ENCODE measurements around the gene CCR5AS.
"Not testable (repeated sequence)": the region's sequence is repeated elsewhere in the genome, so short reads cannot be mapped to it uniquely, and the experiment has no call there.

Gene CCR5AS

DNA sequence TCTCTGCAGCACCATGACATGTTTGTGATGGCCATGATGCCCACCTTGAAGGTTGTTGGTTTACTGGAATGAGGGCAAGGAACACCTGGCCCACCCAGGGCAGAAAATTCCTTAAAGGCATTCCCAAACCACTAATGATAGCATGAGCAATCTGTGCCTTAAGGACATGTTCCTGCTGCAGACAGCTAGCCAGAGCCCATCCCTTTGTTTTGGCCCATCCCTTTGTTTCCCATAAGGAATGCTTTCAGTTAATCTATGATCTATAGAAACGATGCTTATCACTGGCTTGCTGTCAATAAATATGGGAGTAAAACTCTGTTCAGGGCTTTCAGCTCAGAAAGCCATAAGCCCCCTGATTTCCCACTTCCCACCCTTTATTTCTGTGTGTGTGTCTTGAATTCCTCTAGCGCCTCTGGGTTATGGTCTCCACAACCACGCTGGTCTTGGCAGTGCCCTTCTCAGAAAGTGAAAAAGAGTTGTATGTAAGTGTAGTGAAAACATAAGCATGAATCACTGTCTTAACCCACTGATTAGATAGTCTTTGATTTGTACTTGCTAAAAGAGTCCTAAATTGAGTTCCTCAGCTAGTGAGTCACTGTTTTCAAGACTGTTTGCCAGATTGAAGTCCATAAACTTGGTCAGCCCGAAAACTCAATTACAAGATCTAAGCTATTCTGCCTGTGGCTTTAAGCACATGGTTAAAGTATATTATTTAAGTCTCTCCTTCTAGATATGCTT is 72.0 kb downstream of the CCR5AS start:
- Histone ChIP-seq H3K27ac (no peak overlapping the region), H3K36me3 (no peaks in the 10 kb centered on the region), H3K4me3 (no peak overlapping the region), H3K4me1 (replicated peaks) (no peaks in the 10 kb centered on the region), H3K27me3 (replicated peaks; ENCODE audit: insufficient read depth) (no peaks in the 10 kb centered on the region), H3K9me3 (no peaks in the 10 kb centered on the region)
- DNase-seq (ENCODE audit: low spot score), result no peak
- intact Hi-C loops (cut with DNase I), result no loop called here
- TF ChIP-seq, protein P1, sequence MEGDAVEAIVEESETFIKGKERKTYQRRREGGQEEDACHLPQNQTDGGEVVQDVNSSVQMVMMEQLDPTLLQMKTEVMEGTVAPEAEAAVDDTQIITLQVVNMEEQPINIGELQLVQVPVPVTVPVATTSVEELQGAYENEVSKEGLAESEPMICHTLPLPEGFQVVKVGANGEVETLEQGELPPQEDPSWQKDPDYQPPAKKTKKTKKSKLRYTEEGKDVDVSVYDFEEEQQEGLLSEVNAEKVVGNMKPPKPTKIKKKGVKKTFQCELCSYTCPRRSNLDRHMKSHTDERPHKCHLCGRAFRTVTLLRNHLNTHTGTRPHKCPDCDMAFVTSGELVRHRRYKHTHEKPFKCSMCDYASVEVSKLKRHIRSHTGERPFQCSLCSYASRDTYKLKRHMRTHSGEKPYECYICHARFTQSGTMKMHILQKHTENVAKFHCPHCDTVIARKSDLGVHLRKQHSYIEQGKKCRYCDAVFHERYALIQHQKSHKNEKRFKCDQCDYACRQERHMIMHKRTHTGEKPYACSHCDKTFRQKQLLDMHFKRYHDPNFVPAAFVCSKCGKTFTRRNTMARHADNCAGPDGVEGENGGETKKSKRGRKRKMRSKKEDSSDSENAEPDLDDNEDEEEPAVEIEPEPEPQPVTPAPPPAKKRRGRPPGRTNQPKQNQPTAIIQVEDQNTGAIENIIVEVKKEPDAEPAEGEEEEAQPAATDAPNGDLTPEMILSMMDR (IDR thresholded peaks at IDR 0.05), result no peak
- no peak for TF ChIP-seq POLR2AphosphoS5 (IDR thresholded peaks at IDR 0.05)
- TF ChIP-seq POLR2A (IDR thresholded peaks at IDR 0.05), result no peak
- 28% methylated on average over 4 of the region's 4 CpGs for WGBS

DNA sequence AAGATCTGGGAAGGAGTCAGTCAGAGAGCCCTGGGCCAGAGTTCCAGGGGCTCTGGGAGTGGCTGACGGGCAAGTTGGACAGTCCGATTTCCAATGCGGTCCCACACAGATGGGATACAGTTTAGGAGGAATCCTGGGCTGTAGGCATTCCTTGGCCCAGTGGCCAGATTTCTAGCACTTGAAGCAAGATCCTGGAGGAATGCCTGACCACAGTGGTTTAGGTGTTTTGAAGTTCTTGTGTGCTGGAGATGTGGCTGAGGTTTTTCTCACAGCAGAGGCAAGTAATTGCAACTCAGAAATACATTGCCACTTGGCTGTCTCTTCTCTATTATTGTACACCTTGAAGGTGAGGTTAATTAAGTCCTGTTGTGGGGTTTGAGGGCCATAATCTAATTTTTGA is 76.2 kb downstream of the CCR5AS start:
- H3K4me3 ChIP-seq; H3K9me3 ChIP-seq; intact Hi-C loops (cut with DNase I); H3K36me3 ChIP-seq; H3K27me3 ChIP-seq (replicated peaks; ENCODE audit: insufficient read depth); H3K4me1 ChIP-seq (replicated peaks); H3K27ac ChIP-seq; DNase-seq (ENCODE audit: low spot score): not testable (repeated sequence)
- WGBS, result 91% methylated on average over 3 of the region's 3 CpGs

DNA sequence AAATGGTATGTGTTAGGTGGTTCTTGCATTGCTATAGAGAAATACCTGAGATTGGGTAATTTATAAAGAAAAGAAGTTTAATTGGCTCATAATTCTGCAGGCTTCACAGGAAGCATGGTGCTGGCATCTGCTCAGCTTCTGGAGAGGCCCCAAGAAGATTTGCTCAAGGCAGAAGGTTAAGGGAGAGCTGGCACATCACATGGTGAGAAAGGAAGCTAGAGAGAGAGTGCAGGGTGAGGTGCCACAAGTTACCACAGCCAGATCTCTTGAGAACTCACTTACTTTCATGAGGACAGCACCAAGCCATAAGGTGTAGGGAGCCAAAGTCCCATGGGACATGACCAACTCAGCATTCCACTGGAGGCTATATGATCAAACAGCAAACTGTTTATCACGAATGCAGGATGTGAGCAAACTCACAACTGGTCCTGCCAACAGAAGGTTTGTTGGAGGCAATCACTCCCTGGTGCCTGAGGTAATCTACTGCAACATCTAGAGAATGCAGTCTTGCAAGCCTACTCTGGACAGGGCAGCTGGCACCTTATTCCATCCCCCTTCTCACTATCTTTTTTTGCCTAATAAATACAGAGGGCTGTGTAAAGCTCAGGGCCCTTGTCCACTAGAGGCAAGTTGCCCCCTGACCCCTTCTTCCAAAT is 81.1 kb downstream of the CCR5AS start:
- H3K36me3 ChIP-seq, result no peaks in the 10 kb centered on the region
- H3K9me3 ChIP-seq, result no peaks in the 10 kb centered on the region
- H3K27me3 ChIP-seq (replicated peaks; ENCODE audit: insufficient read depth), result no peaks in the 10 kb centered on the region
- WGBS, result 65% methylated on average over 1 of the region's 1 CpG
- no peak for DNase-seq (ENCODE audit: low spot score)
- TF ChIP-seq POLR2A (IDR thresholded peaks at IDR 0.05) (no peak), POLR2AphosphoS5 (IDR thresholded peaks at IDR 0.05) (no peak)
- TF ChIP-seq, protein P1 (IDR thresholded peaks at IDR 0.05), result no peak
- intact Hi-C loops (cut with DNase I), result no loop called here
- H3K4me1 ChIP-seq (replicated peaks), result no peaks in the 10 kb centered on the region
- no peak overlapping the region for H3K4me3 ChIP-seq
- H3K27ac ChIP-seq, result no peak overlapping the region

DNA sequence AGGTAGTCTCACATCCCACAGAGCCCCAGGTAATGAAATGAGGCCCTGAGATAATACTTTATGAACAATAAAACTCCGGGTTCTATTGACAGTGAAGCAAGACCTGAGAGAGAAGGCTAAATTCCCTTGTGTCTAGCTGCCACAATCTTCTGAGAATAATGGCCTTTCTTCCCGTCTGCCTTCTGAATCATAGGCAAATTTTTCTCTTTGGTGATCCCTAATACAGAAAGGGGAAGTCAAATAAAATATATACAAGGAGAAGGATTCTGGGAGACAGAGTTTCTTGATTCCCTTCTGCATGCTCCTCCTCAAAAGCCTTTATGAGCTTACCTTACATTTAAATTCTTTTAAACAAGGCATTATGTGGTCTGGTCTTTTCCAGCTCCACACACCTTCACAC is 82.8 kb downstream of the CCR5AS start:
- no peaks in the 10 kb centered on the region for H3K27me3 ChIP-seq (replicated peaks; ENCODE audit: insufficient read depth)
- no peaks in the 10 kb centered on the region for H3K9me3 ChIP-seq
- TF ChIP-seq POLR2AphosphoS5 (IDR thresholded peaks at IDR 0.05), result no peak
- TF ChIP-seq, protein P1 (IDR thresholded peaks at IDR 0.05), result no peak
- intact Hi-C loops (cut with DNase I), result no loop called here
- no peaks in the 10 kb centered on the region for H3K4me1 ChIP-seq (replicated peaks)
- no peaks in the 10 kb centered on the region for H3K36me3 ChIP-seq
- H3K4me3 ChIP-seq, result no peak overlapping the region
- DNase-seq (ENCODE audit: low spot score), result no peak
- no peak overlapping the region for H3K27ac ChIP-seq
- 53% methylated on average over 2 of the region's 2 CpGs for WGBS

DNA sequence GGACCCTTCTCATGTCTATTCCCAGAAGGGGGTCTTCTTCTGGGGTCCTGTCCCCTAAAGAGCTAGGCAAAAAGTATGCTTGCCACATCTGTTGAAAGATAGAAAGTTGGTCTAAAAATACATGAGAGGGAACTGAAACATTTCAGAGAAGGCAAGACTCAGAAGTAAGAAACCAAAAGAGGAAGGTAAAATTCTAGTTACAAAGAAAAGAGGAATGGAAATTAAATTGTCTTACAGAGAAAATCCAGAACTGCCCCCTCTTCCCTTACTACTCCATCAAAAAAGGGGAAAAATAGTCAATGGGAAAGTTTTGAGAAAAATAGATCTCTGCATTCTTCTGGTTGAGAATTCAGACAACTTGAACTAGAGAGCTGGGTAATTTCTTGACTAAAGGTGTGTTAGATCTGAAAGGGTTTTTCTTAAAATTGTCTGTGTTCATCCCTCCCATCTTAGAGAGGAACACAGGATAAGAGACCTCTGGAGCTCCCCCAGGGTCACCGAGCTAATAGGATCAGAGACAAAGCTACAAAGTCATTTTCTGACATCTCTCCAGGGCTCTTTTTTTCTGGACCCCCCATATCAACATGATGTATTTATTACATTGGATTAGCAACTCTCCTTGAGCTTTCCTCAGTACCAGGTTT is 85.3 kb downstream of the CCR5AS start:
- 76% methylated on average over 1 of the region's 1 CpG for WGBS
- no peaks in the 10 kb centered on the region for H3K27me3 ChIP-seq (replicated peaks; ENCODE audit: insufficient read depth)
- no peaks in the 10 kb centered on the region for H3K9me3 ChIP-seq
- no peaks in the 10 kb centered on the region for H3K36me3 ChIP-seq
- TF ChIP-seq POLR2A (IDR thresholded peaks at IDR 0.05), result no peak
- TF ChIP-seq, protein P1 (IDR thresholded peaks at IDR 0.05), result no peak
- no peak for DNase-seq (ENCODE audit: low spot score)
- H3K4me1 ChIP-seq (replicated peaks), result no peaks in the 10 kb centered on the region
- H3K4me3 ChIP-seq, result no peak overlapping the region
- intact Hi-C loops (cut with DNase I), result no loop called here
- H3K27ac ChIP-seq, result no peak overlapping the region

Measured in prostate gland (tissue), 2 donors.